Neuronal stem cell (in vitro differentiated cells): ENCODE measurements around the gene KLHL2.

Source experiments
- DNase-seq: peaks from one replicate; pipeline ENCODE4 v3.0.0-alpha.2; 2013; ENCODE audit warnings: low spot score
- H2AFZ ChIP-seq: one replicate; pipeline ENCODE4 v1.6.1; 2013; ENCODE audit warnings: mild to moderate bottlenecking, low read length, inconsistent platforms
- H2AK5ac ChIP-seq: 2 replicates; pipeline ENCODE4 v1.6.1; 2013; ENCODE audit warnings: low read depth, mild to moderate bottlenecking, inconsistent platforms, low read length, moderate library complexity, mixed read lengths
- H2BK120ac ChIP-seq: 2 replicates; pipeline ENCODE4 v1.6.1; 2013; ENCODE audit warnings: low read depth, mild to moderate bottlenecking, inconsistent platforms, low read length, moderate library complexity, mixed read lengths
- H2BK12ac ChIP-seq: one replicate; pipeline ENCODE4 v1.6.1; 2013; ENCODE audit warnings: low read length, inconsistent platforms
- H2BK15ac ChIP-seq: 2 replicates; pipeline ENCODE4 v1.6.1; 2013; ENCODE audit warnings: mild to moderate bottlenecking, low read length, inconsistent platforms, mixed read lengths
- H2BK5ac ChIP-seq: one replicate; pipeline ENCODE4 v1.6.1; 2013; ENCODE audit warnings: inconsistent platforms, mild to moderate bottlenecking, low read length, moderate library complexity
- H3K14ac ChIP-seq: one replicate; pipeline ENCODE4 v1.6.1; 2013; ENCODE audit warnings: low read length, inconsistent platforms
- H3K18ac ChIP-seq: 2 replicates; pipeline ENCODE4 v1.6.1; 2013; ENCODE audit warnings: low read length, inconsistent platforms
- H3K23ac ChIP-seq: 2 replicates; pipeline ENCODE4 v1.6.1; 2013; ENCODE audit warnings: low read depth, mild to moderate bottlenecking, mixed read lengths, low read length, inconsistent platforms; ENCODE audit not compliant: poor library complexity
- H3K27ac ChIP-seq: replicated peaks from 3 replicates; pipeline ENCODE4 v1.5.1; 2013; ENCODE audit warnings: low read length, inconsistent platforms
- H3K27me3 ChIP-seq, 3 experiments: 2 replicates each; pipeline ENCODE4 v1.6.1; 2013; ENCODE audit warnings: low read length in 3 of 3, mild to moderate bottlenecking in 2 of 3, inconsistent platforms in 1 of 3, low read depth in 1 of 3, mixed read lengths in 1 of 3, moderate library complexity in 1 of 3; ENCODE audit not compliant: control insufficient read depth in 3 of 3, insufficient read depth in 3 of 3
- H3K36me3 ChIP-seq, 2 donors: replicated peaks in 1 of 2; 2 replicates each; pipeline ENCODE4 v1.6.1; 2013; ENCODE audit warnings: low read length in 2 of 2; ENCODE audit not compliant: control insufficient read depth in 2 of 2, insufficient read depth in 2 of 2
- H3K4ac ChIP-seq: 2 replicates; pipeline ENCODE4 v1.6.1; 2013; ENCODE audit warnings: inconsistent platforms, mild to moderate bottlenecking, low read length, moderate library complexity
- H3K4me1 ChIP-seq, 2 donors: 1 replicate in 1 of 2; 2 replicates in 1 of 2; pipeline ENCODE4 v1.6.1; 2013; ENCODE audit warnings: low read length in 2 of 2, low read depth in 1 of 2; ENCODE audit not compliant: control insufficient read depth in 2 of 2, insufficient read depth in 1 of 2
- H3K4me2 ChIP-seq: one replicate; pipeline ENCODE4 v1.6.1; 2013; ENCODE audit warnings: mild to moderate bottlenecking, low read length, inconsistent platforms; ENCODE audit not compliant: insufficient read depth, poor library complexity, severe bottlenecking
- H3K4me3 ChIP-seq, 2 donors: 2 replicates each; pipeline ENCODE4 v1.5.1; 2013; ENCODE audit warnings: low read length in 2 of 2, mild to moderate bottlenecking in 2 of 2, inconsistent platforms in 1 of 2, moderate library complexity in 1 of 2
- H3K79me1 ChIP-seq: one replicate; pipeline ENCODE4 v1.6.1; 2013; ENCODE audit warnings: low read depth, mild to moderate bottlenecking, inconsistent platforms, low read length, moderate library complexity
- H3K9ac ChIP-seq: one replicate; pipeline ENCODE4 v1.6.1; 2013; ENCODE audit warnings: mild to moderate bottlenecking, low read depth, low read length, inconsistent platforms; ENCODE audit not compliant: poor library complexity
- H3K9me3 ChIP-seq, 2 donors: replicated peaks in 1 of 2; 2 replicates each; pipeline versions ENCODE3 to v1.6.1; 2013; ENCODE audit warnings: low read length in 2 of 2, mild to moderate bottlenecking in 2 of 2, inconsistent platforms in 1 of 2, low read depth in 1 of 2, mixed read lengths in 1 of 2, moderate library complexity in 1 of 2; ENCODE audit not compliant: control insufficient read depth in 2 of 2, insufficient read depth in 1 of 2
- H4K8ac ChIP-seq: one replicate; pipeline ENCODE4 v1.6.1; 2013; ENCODE audit warnings: low read depth, mild to moderate bottlenecking, inconsistent platforms, low read length, moderate library complexity
- H4K91ac ChIP-seq: one replicate; pipeline ENCODE4 v1.6.1; 2013; ENCODE audit warnings: low read length, low read depth, mild to moderate bottlenecking, inconsistent platforms; ENCODE audit not compliant: poor library complexity
- WGBS, 2 donors: extraction: QIAGEN DNeasy Blood & Tissue Kit; methylation state at CpG; one replicate each; pipeline ENCODE4 v1.1.7; 2013; ENCODE audit warnings: missing lambda C conversion rate in 2 of 2, mixed read lengths in 1 of 2; ENCODE audit not compliant: insufficient read length in 2 of 2, insufficient replicate concordance in 1 of 2; ENCODE audit errors: extremely low coverage in 2 of 2; 5-methylcytosine and 5-hydroxymethylcytosine counted together

The KLHL2 gene

DNA sequence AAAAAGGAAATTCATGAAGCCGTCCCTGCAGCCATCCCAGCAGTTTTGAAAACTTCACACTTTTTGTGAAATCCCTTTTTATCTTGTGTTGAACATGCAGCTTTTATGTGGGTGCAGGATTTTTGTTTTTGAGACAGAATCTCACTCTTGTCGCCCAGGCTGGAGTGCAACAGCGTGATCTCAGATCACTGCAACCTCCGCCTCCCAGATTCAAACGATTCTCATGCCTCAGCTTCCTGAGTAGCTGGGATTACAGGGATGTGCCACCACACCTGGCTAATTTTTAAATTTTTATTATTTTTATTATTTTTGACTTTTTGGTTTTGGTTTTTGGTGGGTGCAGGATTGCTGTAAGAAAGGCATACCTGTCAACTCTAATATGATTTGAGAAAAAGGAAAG is 112.1 kb downstream of the KLHL2 start:
- Histone ChIP-seq H2AFZ (no peak overlapping the region), H3K9ac (no peak overlapping the region), H2BK12ac (no peak overlapping the region), H3K4me2 (no peak overlapping the region), H2AK5ac (no peak overlapping the region), H2BK5ac (no peak overlapping the region), H3K18ac (no peak overlapping the region), H4K8ac (no peak overlapping the region), H3K27me3 (no peaks in the 10 kb centered on the region), H3K36me3 (peaks cover 0 to 49% of the 10 kb centered on the region in 2 donors), H3K14ac (no peak overlapping the region), H4K91ac (no peak overlapping the region), H3K4me1 (no peaks in the 10 kb centered on the region), H3K23ac (no peak overlapping the region), H2BK120ac (no peak overlapping the region), H2BK15ac (no peak overlapping the region), H3K27ac (no peak overlapping the region), H3K4me3 (no peak overlapping the region), H3K79me1 (no peaks in the 10 kb centered on the region), H3K4ac (no peak overlapping the region), H3K9me3 (peaks cover 0 to 4% of the 10 kb centered on the region in 2 donors)
- no peak for DNase-seq
- WGBS, 2 donors = no CpG with 5 or more reads among the region's 5 CpGs

DNA sequence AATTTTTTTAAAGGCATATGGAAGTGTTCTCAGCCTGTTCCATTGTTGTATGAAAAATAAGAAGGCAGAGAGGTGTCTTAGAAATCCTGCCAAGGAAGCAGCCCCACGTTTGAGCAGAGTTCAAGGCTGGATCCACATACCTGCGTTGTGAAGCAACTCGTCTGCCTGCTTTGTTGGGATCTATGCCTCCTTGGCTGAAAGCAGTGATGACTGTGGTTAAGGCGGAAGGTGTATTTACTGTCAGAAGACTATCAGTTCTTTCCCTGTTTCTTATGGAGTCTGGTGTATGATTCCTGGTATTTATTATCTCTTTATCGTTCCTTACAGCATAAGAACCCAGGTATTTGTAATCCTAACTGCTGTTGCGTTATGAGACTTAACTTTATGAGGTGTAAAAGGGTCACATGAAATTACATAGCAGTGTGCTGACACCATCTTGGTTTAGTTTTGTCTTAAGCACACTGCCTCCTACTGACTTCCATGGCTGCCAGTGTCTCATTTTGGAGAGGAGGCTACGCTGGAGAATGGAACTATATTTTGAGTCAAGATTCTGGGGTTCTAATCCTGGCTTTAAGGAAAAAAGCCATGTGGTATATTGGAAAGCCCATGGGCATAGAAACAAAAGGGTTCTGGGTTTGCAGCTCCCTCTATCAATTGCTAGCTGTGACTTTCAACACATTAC is 117.0 kb downstream of the KLHL2 start:
- H4K8ac ChIP-seq = no peak overlapping the region
- H3K4ac ChIP-seq = no peak overlapping the region
- no peak overlapping the region for H3K23ac ChIP-seq
- H2BK12ac ChIP-seq = no peak overlapping the region
- no peak overlapping the region for H2BK15ac ChIP-seq
- H3K27me3 ChIP-seq = no peaks in the 10 kb centered on the region
- no peak overlapping the region for H3K27ac ChIP-seq
- no peak for DNase-seq
- no peak overlapping the region for H3K18ac ChIP-seq
- no peak overlapping the region for H3K9ac ChIP-seq
- H4K91ac ChIP-seq = no peak overlapping the region
- no peak overlapping the region for H2AK5ac ChIP-seq
- peaks cover 3 to 15% of the 10 kb centered on the region in 2 donors for H3K9me3 ChIP-seq
- no peak overlapping the region for H3K4me3 ChIP-seq
- WGBS, 2 donors = no CpG with 5 or more reads among the region's 7 CpGs
- H3K79me1 ChIP-seq = no peaks in the 10 kb centered on the region
- H3K4me1 ChIP-seq = peaks cover 2 to 8% of the 10 kb centered on the region in 2 donors
- no peak overlapping the region for H2BK5ac ChIP-seq
- H3K14ac ChIP-seq = no peak overlapping the region
- H2AFZ ChIP-seq = no peak overlapping the region
- H3K36me3 ChIP-seq = peaks cover 0 to 25% of the 10 kb centered on the region in 2 donors
- no peak overlapping the region for H3K4me2 ChIP-seq
- no peak overlapping the region for H2BK120ac ChIP-seq

DNA sequence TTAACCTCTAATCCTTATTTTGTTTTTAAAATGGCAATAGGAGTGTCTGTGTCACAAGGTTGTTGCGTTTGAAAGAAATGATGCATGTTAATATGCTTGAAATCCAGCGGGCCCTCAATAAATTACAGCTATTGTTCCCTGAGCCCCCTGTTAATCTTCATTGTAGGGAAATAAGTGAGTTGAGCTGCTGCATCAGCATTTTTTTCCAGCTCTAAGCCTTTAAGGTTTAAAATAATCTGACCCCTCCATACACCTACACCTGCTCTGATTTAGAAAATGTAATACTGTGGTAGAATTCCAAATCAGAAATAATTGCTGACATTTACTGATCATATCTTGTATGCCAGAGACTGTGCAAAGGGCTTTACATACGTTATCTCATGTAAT is 117.5 kb downstream of the KLHL2 start:
- Histone ChIP-seq H3K14ac (no peak overlapping the region), H3K4me1 (peaks cover 2 to 8% of the 10 kb centered on the region in 2 donors), H3K4ac (no peak overlapping the region), H3K4me2 (no peak overlapping the region), H2BK120ac (no peak overlapping the region), H4K91ac (no peak overlapping the region), H2AK5ac (no peak overlapping the region), H3K18ac (no peak overlapping the region), H3K27me3 (no peaks in the 10 kb centered on the region), H2BK5ac (no peak overlapping the region), H3K36me3 (peaks cover 0 to 26% of the 10 kb centered on the region in 2 donors), H3K9me3 (peaks cover 3 to 15% of the 10 kb centered on the region in 2 donors), H2BK12ac (no peak overlapping the region), H2AFZ (no peak overlapping the region), H3K27ac (no peak overlapping the region), H3K9ac (no peak overlapping the region), H4K8ac (no peak overlapping the region), H2BK15ac (no peak overlapping the region), H3K4me3 (no peak overlapping the region), H3K23ac (no peak overlapping the region), H3K79me1 (no peaks in the 10 kb centered on the region)
- DNase-seq = no peak
- WGBS, 2 donors = no CpG with 5 or more reads among the region's 3 CpGs

DNA sequence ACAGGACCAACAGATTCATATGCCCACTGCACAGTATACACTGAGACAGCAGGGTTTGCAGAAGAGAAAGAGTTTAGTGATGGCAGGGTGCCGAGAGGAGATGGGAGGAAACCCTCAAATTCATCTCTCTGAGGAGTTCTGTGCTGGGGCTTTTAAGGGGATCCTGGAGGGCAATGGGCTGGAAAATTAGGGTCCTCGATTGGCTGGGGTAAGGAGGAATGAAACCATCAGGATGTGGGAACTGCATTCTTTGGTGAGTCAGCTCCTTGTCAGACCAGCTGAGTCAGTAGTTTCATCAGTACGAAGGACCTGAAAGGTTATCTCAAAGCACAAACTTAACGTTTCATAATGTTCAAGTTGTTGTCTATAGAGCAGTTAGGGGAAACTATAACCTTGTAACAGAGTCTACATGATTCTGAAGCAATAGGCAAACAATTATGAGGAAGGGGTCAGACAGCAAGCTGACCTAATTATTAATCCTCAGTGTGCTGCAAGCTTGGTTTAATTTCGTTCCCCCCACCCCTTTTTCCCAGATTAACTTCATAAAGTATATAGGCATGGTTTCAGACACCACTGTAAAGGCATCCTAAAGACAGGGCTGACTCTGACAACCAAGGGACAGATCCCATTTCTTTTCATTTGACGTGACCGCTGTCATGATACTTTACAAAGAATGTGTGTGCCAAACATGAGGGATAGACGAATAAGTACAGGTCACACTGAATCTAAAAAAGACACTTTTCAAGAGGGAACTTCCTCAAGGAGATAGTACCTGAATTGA is 118.6 kb downstream of the KLHL2 start:
- H4K8ac ChIP-seq = no peak overlapping the region
- no peak overlapping the region for H2BK5ac ChIP-seq
- H2BK15ac ChIP-seq = peak overlapping the region; percentile 38
- peak overlapping the region; percentile 76 for H2AK5ac ChIP-seq
- no peak overlapping the region for H2BK120ac ChIP-seq
- no peak overlapping the region for H3K14ac ChIP-seq
- no peaks in the 10 kb centered on the region for H3K79me1 ChIP-seq
- H3K36me3 ChIP-seq = peaks cover 4 to 32% of the 10 kb centered on the region in 2 donors
- peak overlapping the region in 1 of 2 donors; percentile 77 for H3K4me3 ChIP-seq
- WGBS, 2 donors = no CpG with 5 or more reads among the region's 8 CpGs
- H4K91ac ChIP-seq = no peak overlapping the region
- H3K23ac ChIP-seq = no peak overlapping the region
- no peak overlapping the region for H3K4ac ChIP-seq
- no peak overlapping the region for H3K4me2 ChIP-seq
- no peak overlapping the region for H3K27ac ChIP-seq
- H3K4me1 ChIP-seq = peaks cover 2 to 8% of the 10 kb centered on the region in 2 donors
- no peaks in the 10 kb centered on the region for H3K27me3 ChIP-seq
- peak overlapping the region; percentile 6 for H2AFZ ChIP-seq
- peaks cover 3 to 15% of the 10 kb centered on the region in 2 donors for H3K9me3 ChIP-seq
- H2BK12ac ChIP-seq = no peak overlapping the region
- DNase-seq = no peak
- H3K9ac ChIP-seq = no peak overlapping the region
- H3K18ac ChIP-seq = no peak overlapping the region
